Loucy (cell line): ENCODE results near the gene GNA12.

Experiments used
- H2AFZ ChIP-seq: fragments of 200-600 bp; sonication (generic); 2 replicates; pipeline ENCODE4 v1.6.0; 2016; ENCODE audit warnings: antibody characterized with exemption, mild to moderate bottlenecking, low read length, moderate library complexity
- H3F3A ChIP-seq: fragments of 200-600 bp; 2 replicates; pipeline ENCODE4 v1.6.0; 2016; ENCODE audit warnings: antibody characterized with exemption, low read depth, mild to moderate bottlenecking
- H3K27me3 ChIP-seq: fragments of 200-600 bp; sonication (generic); 2 replicates; pipeline ENCODE4 v1.6.1; 2014; ENCODE audit warnings: low read length, mild to moderate bottlenecking; ENCODE audit not compliant: insufficient read depth, poor library complexity, severe bottlenecking
- H3K36me3 ChIP-seq: fragments of 200-600 bp; sonication (generic); 2 replicates; pipeline ENCODE4 v1.6.1; 2016; ENCODE audit warnings: low read length; ENCODE audit not compliant: insufficient read depth
- H3K4me1 ChIP-seq: fragments of 200-600 bp; sonication (generic); 2 replicates; pipeline ENCODE4 v1.5.1; 2014; ENCODE audit warnings: low read length, mild to moderate bottlenecking; ENCODE audit not compliant: insufficient read depth, poor library complexity, severe bottlenecking
- H3K4me2 ChIP-seq: fragments of 200-600 bp; sonication (generic); 2 replicates; pipeline ENCODE4 v1.6.0; 2014; ENCODE audit warnings: antibody characterized with exemption, low read length, low read depth, mild to moderate bottlenecking; ENCODE audit not compliant: poor library complexity, severe bottlenecking
- H3K4me3 ChIP-seq: fragments of 200-600 bp; sonication (generic); 2 replicates; pipeline ENCODE4 v1.5.1; 2014; ENCODE audit warnings: low read length, mild to moderate bottlenecking, mixed read lengths; ENCODE audit not compliant: poor library complexity, severe bottlenecking
- H3K79me2 ChIP-seq: fragments of 200-600 bp; sonication (generic); 2 replicates; pipeline ENCODE4 v1.6.1; 2014; ENCODE audit warnings: low read length; ENCODE audit not compliant: insufficient read depth
- H3K9ac ChIP-seq: fragments of 200-600 bp; sonication (generic); 2 replicates; pipeline ENCODE4 v1.6.0; 2014; ENCODE audit warnings: mild to moderate bottlenecking, low read depth, low read length, moderate library complexity; ENCODE audit not compliant: poor library complexity, severe bottlenecking
- H3K9me2 ChIP-seq: fragments of 200-600 bp; sonication (generic); replicated peaks from 2 replicates; pipeline ENCODE4 v1.6.1; 2016; ENCODE audit warnings: low read depth, low read length, mixed read lengths
- H3K9me3 ChIP-seq: fragments of 200-600 bp; sonication (generic); 2 replicates; pipeline ENCODE4 v1.6.1; 2014; ENCODE audit warnings: mild to moderate bottlenecking, antibody characterized with exemption, low read length, low read depth; ENCODE audit not compliant: insufficient read depth
- H4K20me1 ChIP-seq: fragments of 200-600 bp; sonication (generic); 2 replicates; pipeline ENCODE4 v1.6.0; 2014; ENCODE audit warnings: antibody characterized with exemption, low read length, mild to moderate bottlenecking; ENCODE audit not compliant: insufficient read depth, poor library complexity, severe bottlenecking
- CTCF ChIP-seq: fragments of 200-600 bp; sonication (generic); conservative IDR thresholded peaks from 2 replicates; pipeline ENCODE4 v1.5.1; 2014; ENCODE audit warnings: mild to moderate bottlenecking, antibody characterized with exemption, low read length
- EZH2phosphoT487 ChIP-seq: fragments of 200-600 bp; IDR thresholded peaks from 2 replicates; pipeline ENCODE4 v1.6.1; 2018; ENCODE audit warnings: antibody characterized with exemption, mild to moderate bottlenecking, moderate library complexity, borderline replicate concordance

Gene GNA12

GRCh38 chr7:2803342-2803692 lies 40.8 kb downstream of the GNA12 start:
- Histone ChIP-seq H3K9ac (no peak overlapping the region), H3K36me3 (no peaks in the 10 kb centered on the region; the same call in 1 of the 2 replicates), H2AFZ (no peak overlapping the region), H3F3A (no peaks in the 10 kb centered on the region), H3K4me1 (peaks cover 47% of the 10 kb centered on the region), H3K9me2 (no peaks in the 10 kb centered on the region), H3K79me2 (peaks cover 94% of the 10 kb centered on the region), H3K4me2 (no peak overlapping the region), H3K4me3 (no peak overlapping the region), H4K20me1 (peaks cover 18% of the 10 kb centered on the region), H3K27me3 (no peaks in the 10 kb centered on the region), H3K9me3 (no peaks in the 10 kb centered on the region)
- TF ChIP-seq EZH2phosphoT487 (no peak), CTCF (no peak)

- Histone ChIP-seq H3K4me1 (peaks cover 48% of the 10 kb centered on the region), H3K27me3 (no peaks in the 10 kb centered on the region), H3K9me3 (no peaks in the 10 kb centered on the region), H3F3A (no peaks in the 10 kb centered on the region), H2AFZ (no peak overlapping the region), H3K9me2 (no peaks in the 10 kb centered on the region), H3K79me2 (peaks cover 94% of the 10 kb centered on the region), H3K9ac (no peak overlapping the region), H3K36me3 (no peaks in the 10 kb centered on the region; the same call in 1 of the 2 replicates), H4K20me1 (peaks cover 23% of the 10 kb centered on the region), H3K4me2 (no peak overlapping the region), H3K4me3 (no peak overlapping the region)
- TF ChIP-seq CTCF (no peak), EZH2phosphoT487 (no peak)
Measured at GRCh38 chr7:2802504-2803341, 41.4 kb downstream of the GNA12 start.

- no peaks in the 10 kb centered on the region for H3F3A ChIP-seq
- H2AFZ ChIP-seq: no peak overlapping the region
- peaks cover 95% of the 10 kb centered on the region for H3K79me2 ChIP-seq
- TF ChIP-seq EZH2phosphoT487 (no peak), CTCF (no peak)
- H3K4me1 ChIP-seq: peaks cover 52% of the 10 kb centered on the region
- H4K20me1 ChIP-seq: peaks cover 30% of the 10 kb centered on the region
- H3K27me3 ChIP-seq: no peaks in the 10 kb centered on the region
- H3K4me2 ChIP-seq: peak overlapping the region; percentile 21
- no peak overlapping the region for H3K9ac ChIP-seq
- H3K36me3 ChIP-seq: no peaks in the 10 kb centered on the region; the same call in 1 of the 2 replicates
- H3K4me3 ChIP-seq: no peak overlapping the region
- no peaks in the 10 kb centered on the region for H3K9me2 ChIP-seq
- no peaks in the 10 kb centered on the region for H3K9me3 ChIP-seq
Measured at GRCh38 chr7:2802101-2802500, 42.0 kb downstream of the GNA12 start.
